Thoracic aorta (tissue), 2 donors: Measurements from ENCODE around the gene CNIH2. TPM values are rescaled to one million over a fixed set of nuclear protein-coding genes. Genes with fewer than 3 reads are reported as not detected.
A peak's percentile ranks its signal among the peaks of the same experiment; 100 is the strongest.

Experiments
- ATAC-seq: fragments of 150-250 bp; one replicate; pipeline ENCODE4 v1.8.0; 2017; ENCODE audit warnings: low read depth; ENCODE audit not compliant: insufficient number of reproducible peaks, low FRiP score
- DNase-seq: peaks from one replicate; pipeline ENCODE4 v3.0.0-alpha.2; 2020; ENCODE audit warnings: low spot score
- H3K27ac ChIP-seq, 2 donors: fragments of 200-600 bp; sonication (generic); 1 replicate in 1 of 2; 2 replicates in 1 of 2; pipeline ENCODE4 v1.5.1; 2016; ENCODE audit warnings: mild to moderate bottlenecking in 2 of 2, moderate library complexity in 2 of 2
- H3K27me3 ChIP-seq: fragments of 200-600 bp; sonication (generic); replicated peaks from 2 replicates; pipeline ENCODE4 v1.6.0; 2016; ENCODE audit warnings: mild to moderate bottlenecking; ENCODE audit not compliant: insufficient read depth
- H3K36me3 ChIP-seq: fragments of 200-600 bp; sonication (generic); one replicate; pipeline ENCODE4 v1.5.1; 2016
- H3K4me1 ChIP-seq, 2 donors: fragments of 200-600 bp; sonication (generic); 1 replicate in 1 of 2; 2 replicates in 1 of 2; pipeline versions ENCODE4 v1.5.1 to v1.6.0; 2016; ENCODE audit warnings: low read depth in 2 of 2, mild to moderate bottlenecking in 1 of 2; ENCODE audit not compliant: control insufficient read depth in 1 of 2
- H3K4me3 ChIP-seq: fragments of 200-600 bp; sonication (generic); 2 replicates; pipeline ENCODE4 v1.5.1; 2016; ENCODE audit warnings: mild to moderate bottlenecking
- H3K9me3 ChIP-seq: fragments of 200-600 bp; sonication (generic); 2 replicates; pipeline ENCODE4 v1.5.1; 2016
- total RNA-seq, 2 donors: library from RNA; depleted of rRNA; stranded (reverse); fragments of >200 nt; gene quantifications; one replicate each; pipeline versions ENCODE4 v1.1.0 to v1.2.3, GENCODE V29; 2016
- TF ChIP-seq, protein P1 (sequence below): fragments of 200-600 bp; sonication (generic); IDR thresholded peaks from one replicate; pipeline ENCODE4 v1.5.1; 2019; ENCODE audit warnings: antibody characterized with exemption

Gene CNIH2
- total RNA-seq, 2 donors from 2014 or later, result not detected

DNA sequence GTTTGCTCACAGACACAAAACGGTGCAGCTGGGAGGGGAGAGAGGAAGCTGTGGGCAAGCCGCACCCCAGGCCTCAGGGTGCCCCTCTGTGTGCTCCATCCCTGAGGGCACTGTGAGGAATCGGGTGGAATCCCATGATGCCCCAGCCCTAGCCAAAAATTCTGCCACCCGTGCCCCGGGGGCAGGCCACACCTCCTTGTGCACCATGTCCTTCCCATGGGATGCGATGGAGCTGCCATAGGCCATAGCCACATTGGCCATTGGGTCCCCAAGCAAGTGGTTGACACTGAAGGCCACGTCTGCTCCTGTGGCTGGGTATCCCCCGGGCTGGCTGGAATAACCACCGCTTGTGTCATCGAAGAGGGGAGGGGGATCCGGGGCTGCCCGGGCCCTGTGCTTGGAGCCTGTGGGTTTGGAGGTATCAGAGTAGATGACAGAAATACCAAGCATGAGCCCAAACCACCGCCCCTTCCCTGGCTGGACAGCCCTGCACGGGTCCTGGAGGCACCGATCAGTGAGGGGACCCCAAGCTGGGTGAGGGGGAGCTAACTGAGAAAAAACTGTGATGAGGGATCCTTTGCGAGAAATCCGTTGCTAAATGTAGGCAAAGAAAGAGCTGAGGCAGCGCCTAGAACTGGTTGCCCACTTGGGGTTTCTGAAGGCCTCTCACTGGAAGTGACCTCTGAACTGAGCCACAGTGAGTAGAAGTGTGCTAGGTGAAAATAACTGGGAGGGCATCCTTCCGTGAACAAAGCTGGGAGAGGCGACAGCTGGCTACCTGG lies 10.1 kb downstream of the CNIH2 start:
- no peaks in the 10 kb centered on the region for H3K9me3 ChIP-seq
- peaks cover 22 to 41% of the 10 kb centered on the region in 2 donors for H3K4me1 ChIP-seq
- H3K4me3 ChIP-seq, result peak overlapping the region; percentile 71
- TF ChIP-seq, protein P1, sequence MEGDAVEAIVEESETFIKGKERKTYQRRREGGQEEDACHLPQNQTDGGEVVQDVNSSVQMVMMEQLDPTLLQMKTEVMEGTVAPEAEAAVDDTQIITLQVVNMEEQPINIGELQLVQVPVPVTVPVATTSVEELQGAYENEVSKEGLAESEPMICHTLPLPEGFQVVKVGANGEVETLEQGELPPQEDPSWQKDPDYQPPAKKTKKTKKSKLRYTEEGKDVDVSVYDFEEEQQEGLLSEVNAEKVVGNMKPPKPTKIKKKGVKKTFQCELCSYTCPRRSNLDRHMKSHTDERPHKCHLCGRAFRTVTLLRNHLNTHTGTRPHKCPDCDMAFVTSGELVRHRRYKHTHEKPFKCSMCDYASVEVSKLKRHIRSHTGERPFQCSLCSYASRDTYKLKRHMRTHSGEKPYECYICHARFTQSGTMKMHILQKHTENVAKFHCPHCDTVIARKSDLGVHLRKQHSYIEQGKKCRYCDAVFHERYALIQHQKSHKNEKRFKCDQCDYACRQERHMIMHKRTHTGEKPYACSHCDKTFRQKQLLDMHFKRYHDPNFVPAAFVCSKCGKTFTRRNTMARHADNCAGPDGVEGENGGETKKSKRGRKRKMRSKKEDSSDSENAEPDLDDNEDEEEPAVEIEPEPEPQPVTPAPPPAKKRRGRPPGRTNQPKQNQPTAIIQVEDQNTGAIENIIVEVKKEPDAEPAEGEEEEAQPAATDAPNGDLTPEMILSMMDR, result no peak
- peaks cover 4% of the 10 kb centered on the region for H3K36me3 ChIP-seq
- ATAC-seq (no peak), DNase-seq (no peak)
- no peaks in the 10 kb centered on the region for H3K27me3 ChIP-seq
- peak overlapping the region; percentile 73 to 81 for H3K27ac ChIP-seq

DNA sequence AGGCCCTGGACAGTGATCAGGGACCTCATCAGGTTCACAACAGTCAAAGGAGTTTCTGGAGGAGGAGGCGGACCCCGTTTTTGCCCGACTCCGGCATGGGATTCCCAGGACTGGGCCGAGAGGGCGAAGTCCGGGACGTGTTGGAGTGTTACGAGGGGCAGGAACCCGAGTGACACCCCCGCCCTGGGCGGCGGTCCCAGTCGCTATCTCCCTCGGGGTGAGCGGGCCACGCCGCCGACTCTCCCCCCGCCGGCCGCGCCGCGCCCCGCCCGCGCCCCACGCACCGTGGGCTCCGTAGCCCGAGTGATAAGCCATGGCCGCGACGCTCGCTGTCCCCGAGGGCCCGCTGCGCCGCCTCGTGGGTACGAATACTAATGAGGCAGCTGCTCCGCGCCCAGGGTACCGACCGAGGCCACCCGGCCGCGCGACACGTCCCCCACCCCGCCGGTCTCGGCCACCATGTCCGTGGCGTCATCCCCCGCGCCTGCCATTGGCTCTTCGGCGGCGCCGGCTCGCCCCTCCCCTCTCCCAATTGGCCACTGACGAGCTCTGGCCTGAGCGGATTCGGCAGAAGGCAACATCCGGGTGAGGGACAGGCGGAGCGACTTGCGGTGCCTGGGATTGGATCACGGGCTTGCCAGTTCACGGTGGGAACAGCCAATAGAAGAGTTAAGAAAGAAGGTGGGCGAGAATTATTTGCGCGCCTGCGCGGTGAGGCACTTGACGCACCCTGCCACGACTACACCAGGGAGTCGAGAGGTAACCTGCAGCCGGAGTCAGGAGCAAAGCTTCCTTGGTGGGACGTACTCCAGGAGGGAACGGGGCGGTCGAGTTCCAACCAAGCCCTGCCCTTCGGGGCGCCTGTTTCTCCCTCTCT lies 10.9 kb downstream of the CNIH2 start, which contains the start of gene YIF1A:
Gene YIF1A, minus strand, starts transcription at position 473 of the 877 bp plus-strand sequence. Its CDS starts 158 bp downstream, at position 315.
- H3K4me3 ChIP-seq, result peak within 1 kb of the TSS; percentile 71
- H3K4me1 ChIP-seq, result peaks cover 22 to 41% of the 10 kb centered on the region in 2 donors
- DNase-seq, result peak; percentile 97

DNA sequence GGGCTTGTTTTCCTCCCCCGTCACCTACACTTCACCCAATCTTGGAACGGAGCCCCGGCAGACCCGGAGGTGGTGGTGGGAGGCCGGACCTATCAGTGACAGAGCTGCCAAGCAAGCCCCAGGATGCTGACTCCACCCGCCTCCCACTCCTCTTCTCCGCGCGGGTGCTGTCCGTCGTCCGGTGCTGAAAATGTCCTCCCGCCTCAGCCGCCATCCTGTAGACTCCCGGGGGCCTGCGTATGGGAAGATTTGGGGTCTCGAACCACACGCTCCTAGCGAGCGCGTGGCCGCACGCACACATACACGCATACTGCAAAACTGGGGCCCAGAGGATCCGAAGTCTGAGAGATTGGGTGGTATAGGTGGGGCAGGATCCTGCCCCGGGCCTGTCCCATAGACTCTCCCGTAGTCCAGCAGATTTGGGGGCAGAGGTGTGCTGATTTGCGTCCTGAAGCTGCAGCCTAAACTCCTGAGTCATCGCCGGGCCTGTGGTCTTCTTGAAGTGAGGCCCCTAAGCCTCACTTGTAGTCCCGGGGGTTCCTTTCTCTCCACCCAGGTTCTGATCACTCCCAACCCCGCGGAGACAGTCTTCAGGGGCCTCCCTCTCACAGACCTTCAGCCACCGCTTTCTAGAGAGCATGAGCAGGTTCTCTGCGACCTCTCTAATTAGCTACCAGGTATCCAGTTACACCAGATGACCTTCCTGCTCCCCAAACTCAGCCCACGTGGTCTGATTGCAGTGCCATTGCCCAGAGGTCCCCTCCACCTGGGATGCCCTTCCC lies 11.8 kb downstream of the CNIH2 start:
- no peaks in the 10 kb centered on the region for H3K27me3 ChIP-seq
- DNase-seq, result no peak
- H3K27ac ChIP-seq, result peak overlapping the region; percentile 73 to 81
- peaks cover 22 to 41% of the 10 kb centered on the region in 2 donors for H3K4me1 ChIP-seq
- H3K4me3 ChIP-seq, result peak overlapping the region; percentile 71
- ATAC-seq, result peak; percentile 7
- TF ChIP-seq, protein P1, result no peak
- no peaks in the 10 kb centered on the region for H3K9me3 ChIP-seq
- no peaks in the 10 kb centered on the region for H3K36me3 ChIP-seq

More for the DNA sequence above, 10.9 kb downstream of the CNIH2 start, which contains the start of gene YIF1A:
- H3K27me3 ChIP-seq, result no peaks in the 10 kb centered on the region
- peaks cover 4% of the 10 kb centered on the region for H3K36me3 ChIP-seq
- TF ChIP-seq, protein P1, result no peak
- peak; percentile 94 for ATAC-seq
- peak within 1 kb of the TSS; percentile 73 to 81 for H3K27ac ChIP-seq
- no peaks in the 10 kb centered on the region for H3K9me3 ChIP-seq

DNA sequence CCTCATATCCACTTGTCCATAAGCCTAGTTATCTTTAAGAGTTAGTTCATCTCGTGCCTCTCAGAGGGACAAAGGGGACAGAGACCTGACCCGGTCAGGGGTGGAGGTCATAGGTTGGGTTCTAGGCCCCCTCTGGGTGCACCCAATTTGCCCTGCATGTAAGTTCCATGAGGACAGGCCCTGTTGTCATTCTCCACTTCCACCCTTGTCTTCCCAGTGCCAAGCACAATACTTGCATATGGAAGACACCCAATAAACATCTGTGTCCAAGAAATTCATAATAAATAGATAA lies 12.3 kb downstream of the CNIH2 start:
- H3K4me1 ChIP-seq, result peaks cover 22 to 39% of the 10 kb centered on the region in 2 donors
- H3K36me3 ChIP-seq, result no peaks in the 10 kb centered on the region
- TF ChIP-seq, protein P1, result no peak
- no peak for DNase-seq
- H3K27me3 ChIP-seq, result no peaks in the 10 kb centered on the region
- no peaks in the 10 kb centered on the region for H3K9me3 ChIP-seq
- H3K4me3 ChIP-seq, result no peak overlapping the region
- no peak for ATAC-seq
- H3K27ac ChIP-seq, result no peak overlapping the region
